GM23338 (cell line): Measurements from ENCODE around the gene CFAP58. TPM values are rescaled to one million over a fixed set of nuclear protein-coding genes. Genes with fewer than 3 reads are reported as not detected.

Experiments used
- ATAC-seq: fragments of 200-7000 bp; cut with Tn5 transposase; 3 replicates; pipeline ENCODE4 v1.9.1; 2020
- DNase-seq: peaks from one replicate; pipeline ENCODE4 v3.0.0-alpha.2; 2015; ENCODE audit warnings: low spot score
- H2AFZ ChIP-seq: fragments of 200-600 bp; sonication (generic); 2 replicates; pipeline ENCODE4 v1.8.0; 2016; ENCODE audit warnings: antibody characterized with exemption, mild to moderate bottlenecking, moderate library complexity
- H3F3A ChIP-seq: fragments of 200-600 bp; sonication (generic); replicated peaks from 2 replicates; pipeline ENCODE4 v1.8.0; 2017; ENCODE audit warnings: antibody characterized with exemption, mixed run types, low read depth
- H3K27ac ChIP-seq: fragments of 200-600 bp; sonication (generic); 2 replicates; pipeline ENCODE4 v1.6.1; 2016; ENCODE audit warnings: low read depth
- H3K27me3 ChIP-seq: fragments of 200-600 bp; sonication (generic); 2 replicates; pipeline ENCODE4 v1.8.0; 2016; ENCODE audit warnings: mild to moderate bottlenecking, mixed run types, moderate library complexity; ENCODE audit not compliant: insufficient read depth
- H3K36me3 ChIP-seq: fragments of 200-600 bp; sonication (generic); 2 replicates; pipeline ENCODE4 v1.8.0; 2016; ENCODE audit warnings: mild to moderate bottlenecking; ENCODE audit not compliant: insufficient read depth
- H3K4me1 ChIP-seq: fragments of 200-600 bp; sonication (generic); 2 replicates; pipeline ENCODE4 v1.8.0; 2016; ENCODE audit warnings: mild to moderate bottlenecking, moderate library complexity; ENCODE audit not compliant: insufficient read depth
- H3K4me2 ChIP-seq: fragments of 200-600 bp; sonication (generic); 2 replicates; pipeline ENCODE4 v1.7.1; 2017; ENCODE audit warnings: mixed run types
- H3K4me3 ChIP-seq: fragments of 200-600 bp; sonication (generic); 2 replicates; pipeline ENCODE4 v1.6.1; 2016; ENCODE audit warnings: mixed run types
- H3K79me2 ChIP-seq: fragments of 200-600 bp; sonication (generic); replicated peaks from 2 replicates; pipeline ENCODE4 v1.8.0; 2017; ENCODE audit warnings: mild to moderate bottlenecking; ENCODE audit not compliant: insufficient read depth
- H3K9me2 ChIP-seq: fragments of 200-600 bp; sonication (generic); 2 replicates; pipeline ENCODE4 v1.8.0; 2017; ENCODE audit not compliant: insufficient read depth
- H4K20me1 ChIP-seq: fragments of 200-600 bp; sonication (generic); replicated peaks from 2 replicates; pipeline ENCODE4 v1.8.0; 2017; ENCODE audit warnings: mild to moderate bottlenecking; ENCODE audit not compliant: insufficient read depth
- H3K27ac Mint-ChIP-seq: 2 replicates; pipeline ENCODE4 v1.8.0; 2020; ENCODE audit warnings: inconsistent platforms, mild to moderate bottlenecking, moderate library complexity, mixed read lengths
- H3K27me3 Mint-ChIP-seq: 3 replicates; pipeline ENCODE4 v1.8.0; 2022; ENCODE audit warnings: low read depth, mild to moderate bottlenecking, moderate library complexity, mixed read lengths, inconsistent platforms; ENCODE audit not compliant: insufficient read depth, poor library complexity
- H3K36me3 Mint-ChIP-seq: 3 replicates; pipeline ENCODE4 v1.8.0; 2021; ENCODE audit warnings: low read depth, mild to moderate bottlenecking, inconsistent platforms, moderate library complexity, mixed read lengths
- H3K4me1 Mint-ChIP-seq: 3 replicates; pipeline ENCODE4 v1.8.0; 2020; ENCODE audit warnings: mild to moderate bottlenecking, inconsistent platforms, mixed read lengths
- H3K4me3 Mint-ChIP-seq: 3 replicates; pipeline ENCODE4 v1.8.0; 2021; ENCODE audit warnings: moderate library complexity, mild to moderate bottlenecking, inconsistent platforms, mixed read lengths
- H3K9me3 Mint-ChIP-seq: 3 replicates; pipeline ENCODE4 v1.8.0; 2020; ENCODE audit warnings: moderate library complexity, mild to moderate bottlenecking, inconsistent platforms, mixed read lengths
- CREB1 ChIP-seq: fragments of 250-450 bp; sonication (Bioruptor Pico); IDR thresholded peaks from 2 replicates; pipeline ENCODE4 v1.5.0; 2020; ENCODE audit warnings: low read depth, mild to moderate bottlenecking, moderate library complexity
- CTCF ChIP-seq, 2 experiments: fragments of 200-600 bp in 1 of 2; sonication (generic) in 1 of 2; conservative IDR thresholded peaks; 2 replicates each; pipeline versions ENCODE4 v1.5.1 to v1.6.1; 2016 to 2017; ENCODE audit warnings: antibody characterized with exemption in 2 of 2, low read depth in 2 of 2, mild to moderate bottlenecking in 2 of 2, moderate library complexity in 1 of 2
- ETS1 ChIP-seq: IDR thresholded peaks from 2 replicates; pipeline ENCODE4 v1.6.1; 2016; ENCODE audit warnings: antibody characterized with exemption
- NANOG ChIP-seq: IDR thresholded peaks from 2 replicates; pipeline ENCODE4 v1.6.1; 2016; ENCODE audit warnings: antibody characterized with exemption, borderline replicate concordance
- POLR2AphosphoS5 ChIP-seq: IDR thresholded peaks from 2 replicates; pipeline ENCODE4 v1.6.1; 2016; ENCODE audit warnings: antibody characterized with exemption, low read depth
- REST ChIP-seq: IDR thresholded peaks from one replicate; pipeline ENCODE4 v1.6.1; 2018; ENCODE audit warnings: antibody characterized with exemption; ENCODE audit not compliant: unreplicated experiment
- STAT1 ChIP-seq: IDR thresholded peaks from one replicate; pipeline ENCODE4 v1.6.1; 2016; ENCODE audit warnings: antibody characterized with exemption; ENCODE audit not compliant: unreplicated experiment
- ZNF114 ChIP-seq: fragments of 250-450 bp; sonication (Bioruptor Pico); IDR thresholded peaks from 2 replicates; pipeline ENCODE4 v1.5.0; 2020; ENCODE audit warnings: mild to moderate bottlenecking, moderate library complexity
- ZNF462 ChIP-seq: fragments of 250-450 bp; sonication (Bioruptor Pico); IDR thresholded peaks from 2 replicates; pipeline ENCODE4 v1.5.0; 2020; ENCODE audit warnings: mild to moderate bottlenecking, moderate library complexity
- polyA plus RNA-seq: library from polyadenylated mRNA; unstranded; fragments of >200 nt; fragmentation: Nextera tagmentation; extraction: Ambion mirVana; gene quantifications from 2 replicates; pipeline ENCODE4 v1.2.1, GENCODE V29; 2016
- total RNA-seq: library from RNA; depleted of rRNA; stranded (reverse); fragments of >200 nt; shearing (Covaris generic); gene quantifications from 2 replicates; pipeline ENCODE4 v1.2.3, GENCODE V29; 2014

The CFAP58 gene
- total and polyA plus RNA-seq, 2 experiments from 2014 or later: 0.63 to 0.89 TPM

- TF ChIP-seq CTCF (conservative IDR thresholded peaks at IDR 0.05; ENCODE audit: low read depth in 2 of 2): no peak
- no peak for TF ChIP-seq REST
- TF ChIP-seq ETS1: no peak
- no peak for TF ChIP-seq STAT1
- no peak for TF ChIP-seq ZNF114 (CRISPR knock-in tag)
- TF ChIP-seq POLR2AphosphoS5: no peak
Observed at GRCh38 chr10:104440221-104440620, 86.6 kb downstream of the CFAP58 start (continued).

- Histone ChIP-seq H3K4me1 (no peaks in the 10 kb centered on the region), H3K27me3 (no peaks in the 10 kb centered on the region), H3F3A (no peaks in the 10 kb centered on the region), H4K20me1 (no peaks in the 10 kb centered on the region), H3K27ac (no peak overlapping the region), H3K9me2 (no peaks in the 10 kb centered on the region; the same call in 1 of the 2 replicates), H3K79me2 (no peaks in the 10 kb centered on the region), H3K36me3 (no peaks in the 10 kb centered on the region), H3K4me2 (no peak overlapping the region), H2AFZ (no peak overlapping the region), H3K4me3 (no peak overlapping the region)
- ATAC-seq (no peak), DNase-seq (no peak)
- Mint-ChIP-seq H3K9me3 (no peaks in the 10 kb centered on the region), H3K4me3 (no peak overlapping the region), H3K4me1 (peaks cover 8% of the 10 kb centered on the region; the same call in 2 of the 3 replicates), H3K27ac (no peak overlapping the region), H3K36me3 (no peaks in the 10 kb centered on the region), H3K27me3 (peaks cover 2% of the 10 kb centered on the region)
- TF ChIP-seq NANOG (no peak), ZNF462 (CRISPR knock-in tag) (no peak), CREB1 (CRISPR knock-in tag) (peak; percentile 32; the same call in 1 of the 2 replicates)
Observed at GRCh38 chr10:104441329-104442000, 87.8 kb downstream of the CFAP58 start.
